PFSK-1 (cell line): ENCODE measurements around the gene TMEM150B.

ENCODE experiments used
- FOXP2 ChIP-seq: optimal IDR thresholded peaks from 2 replicates; pipeline ENCODE3; 2011; ENCODE audit warnings: borderline replicate concordance, control low read depth, inconsistent platforms; ENCODE audit not compliant: insufficient read depth; ENCODE audit errors: extremely low read length, extremely low read depth
- POLR2AphosphoS5 ChIP-seq: IDR thresholded peaks from 2 replicates; pipeline ENCODE4 v1.6.1; 2012; ENCODE audit warnings: low read depth, mild to moderate bottlenecking, control low read depth, low read length, moderate library complexity
- SIN3A ChIP-seq: IDR thresholded peaks from 2 replicates; pipeline ENCODE4 v1.6.1; 2012; ENCODE audit warnings: mild to moderate bottlenecking, low read length, moderate library complexity, borderline replicate concordance; ENCODE audit not compliant: insufficient read depth
- TAF1 ChIP-seq: IDR thresholded peaks from 2 replicates; pipeline ENCODE4 v1.6.1; 2012; ENCODE audit warnings: low read length, control low read depth, borderline replicate concordance; ENCODE audit not compliant: insufficient read depth
- TF ChIP-seq, protein P1 (sequence below), 2 experiments: IDR thresholded peaks; 2 replicates each; pipeline versions ENCODE4 v1.6.1 to v1.8.0; 2011 to 2012; ENCODE audit warnings: low read depth in 2 of 2, low read length in 2 of 2, control low read depth in 1 of 2, inconsistent platforms in 1 of 2, mild to moderate bottlenecking in 1 of 2, moderate library complexity in 1 of 2; ENCODE audit not compliant: insufficient read depth in 1 of 2

TMEM150B gene

DNA sequence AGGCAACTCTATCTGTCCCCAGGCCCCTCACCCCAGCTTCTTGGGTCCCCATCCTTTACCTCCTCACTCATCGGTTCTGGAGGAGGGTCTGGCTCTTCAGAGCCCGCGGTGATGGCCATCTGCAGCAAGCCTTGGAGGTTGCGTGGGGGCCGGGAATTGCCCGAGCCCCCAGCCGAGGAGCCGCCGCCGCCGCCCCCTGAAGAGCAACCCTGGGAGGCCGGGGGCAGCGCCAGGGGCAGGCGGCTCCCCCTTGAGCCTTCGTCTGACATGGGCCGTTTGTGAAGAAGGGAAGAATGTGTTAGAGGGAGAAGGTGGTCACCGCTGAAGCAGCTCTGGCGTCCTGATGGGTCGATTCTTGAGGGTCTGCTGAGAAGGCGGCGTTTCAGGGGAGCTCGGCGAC lies 45.8 kb downstream of the TMEM150B start:
- TF ChIP-seq POLR2AphosphoS5: no peak
- no peak for TF ChIP-seq TAF1
- no peak for TF ChIP-seq FOXP2
- TF ChIP-seq, protein P1, sequence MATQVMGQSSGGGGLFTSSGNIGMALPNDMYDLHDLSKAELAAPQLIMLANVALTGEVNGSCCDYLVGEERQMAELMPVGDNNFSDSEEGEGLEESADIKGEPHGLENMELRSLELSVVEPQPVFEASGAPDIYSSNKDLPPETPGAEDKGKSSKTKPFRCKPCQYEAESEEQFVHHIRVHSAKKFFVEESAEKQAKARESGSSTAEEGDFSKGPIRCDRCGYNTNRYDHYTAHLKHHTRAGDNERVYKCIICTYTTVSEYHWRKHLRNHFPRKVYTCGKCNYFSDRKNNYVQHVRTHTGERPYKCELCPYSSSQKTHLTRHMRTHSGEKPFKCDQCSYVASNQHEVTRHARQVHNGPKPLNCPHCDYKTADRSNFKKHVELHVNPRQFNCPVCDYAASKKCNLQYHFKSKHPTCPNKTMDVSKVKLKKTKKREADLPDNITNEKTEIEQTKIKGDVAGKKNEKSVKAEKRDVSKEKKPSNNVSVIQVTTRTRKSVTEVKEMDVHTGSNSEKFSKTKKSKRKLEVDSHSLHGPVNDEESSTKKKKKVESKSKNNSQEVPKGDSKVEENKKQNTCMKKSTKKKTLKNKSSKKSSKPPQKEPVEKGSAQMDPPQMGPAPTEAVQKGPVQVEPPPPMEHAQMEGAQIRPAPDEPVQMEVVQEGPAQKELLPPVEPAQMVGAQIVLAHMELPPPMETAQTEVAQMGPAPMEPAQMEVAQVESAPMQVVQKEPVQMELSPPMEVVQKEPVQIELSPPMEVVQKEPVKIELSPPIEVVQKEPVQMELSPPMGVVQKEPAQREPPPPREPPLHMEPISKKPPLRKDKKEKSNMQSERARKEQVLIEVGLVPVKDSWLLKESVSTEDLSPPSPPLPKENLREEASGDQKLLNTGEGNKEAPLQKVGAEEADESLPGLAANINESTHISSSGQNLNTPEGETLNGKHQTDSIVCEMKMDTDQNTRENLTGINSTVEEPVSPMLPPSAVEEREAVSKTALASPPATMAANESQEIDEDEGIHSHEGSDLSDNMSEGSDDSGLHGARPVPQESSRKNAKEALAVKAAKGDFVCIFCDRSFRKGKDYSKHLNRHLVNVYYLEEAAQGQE (IDR thresholded peaks at IDR 0.05; ENCODE audit: insufficient read depth in 1 of 2, low read depth in 2 of 2, low read length in 2 of 2): no peak

- TF ChIP-seq POLR2AphosphoS5: no peak
- TF ChIP-seq FOXP2: no peak
- no peak for TF ChIP-seq TAF1
- TF ChIP-seq, protein P1 (IDR thresholded peaks at IDR 0.05; ENCODE audit: insufficient read depth in 1 of 2, low read depth in 2 of 2, low read length in 2 of 2): no peak
These were observed 46.6 kb downstream of the TMEM150B start for GRCh38 chr19:55278391-55279135.

- TF ChIP-seq POLR2AphosphoS5 (no peak), SIN3A (no peak), TAF1 (no peak)
These were observed 47.6 kb downstream of the TMEM150B start for GRCh38 chr19:55277494-55277893.

GRCh38 chr19:55276720-55277430 lies 48.3 kb downstream of the TMEM150B start:
- TF ChIP-seq POLR2AphosphoS5 (no peak), TAF1 (no peak), SIN3A (no peak), FOXP2 (no peak)
- TF ChIP-seq, protein P1 (IDR thresholded peaks at IDR 0.05; ENCODE audit: insufficient read depth in 1 of 2, low read depth in 2 of 2, low read length in 2 of 2): no peak

- TF ChIP-seq FOXP2: no peak
- TF ChIP-seq SIN3A: no peak
- TF ChIP-seq, protein P1 (IDR thresholded peaks at IDR 0.05; ENCODE audit: insufficient read depth in 1 of 2, low read depth in 2 of 2, low read length in 2 of 2): no peak
- TF ChIP-seq TAF1: no peak
- no peak for TF ChIP-seq POLR2AphosphoS5
These were observed 49.1 kb downstream of the TMEM150B start for GRCh38 chr19:55275851-55276719.
